GOT3 (cell line): Measurements from ENCODE around the gene DOLPP1.
A peak's percentile ranks its signal among the peaks of the same experiment; 100 is the strongest.

Experiments
- DNase-seq: peaks from one replicate; lab custom pipeline; 2025; ENCODE audit warnings: mixed read lengths; lab: John Stamatoyannopoulos, UW

Gene DOLPP1

GRCh38 chr9:129139233-129139992 is 58.5 kb downstream of the DOLPP1 start:
- DNase-seq: peak; percentile 30

GRCh38 chr9:129139993-129140396 is 59.1 kb downstream of the DOLPP1 start:
- DNase-seq: peak; percentile 80
